ENCODE results near the gene KLRG1. TPM values are rescaled to one million over a fixed set of nuclear protein-coding genes. Genes with fewer than 3 reads are reported as not detected.

The KLRG1 gene
- total and polyA plus RNA-seq, 2 of the 8 experiments (the other 6 are each of a cell fraction or from before 2014, with no cell fraction given) = 7.9 to 12.8 TPM

GRCh38 chr12:8950221-8950527 is 39.2 kb upstream of the KLRG1 start:
- POLR2A ChIA-PET (ENCODE audit: partially characterized antibody) = interaction anchor here (0.7 to 11.5 kb wide), 13 partner anchors 8 to 269 kb away, joined by 3 to 311 read pairs (median 4); partner anchors contain the start of gene PHC1
- 3% methylated on average over 7 of the region's 7 CpGs; no CpG with 5 or more reads in 1 of the 2 experiments for WGBS, 2 experiments (ENCODE audit: extremely low coverage in 1 of 2, insufficient coverage in 1 of 2, insufficient read length in 1 of 2, insufficient replicate concordance in 2 of 2, low coverage in 1 of 2, low lambda C conversion rate in 2 of 2, missing lambda C conversion rate in 1 of 2)
- TF ChIP-seq ASH2L (IDR thresholded peaks at IDR 0.05; ENCODE audit: low read length) (no peak), TBP (IDR thresholded peaks at IDR 0.05; ENCODE audit: low read depth, low read length) (no peak), POU5F1 (IDR thresholded peaks at IDR 0.05; ENCODE audit: low read depth, low read length) (no peak), TCF12 (IDR thresholded peaks at IDR 0.05; ENCODE audit: low read depth, low read length) (no peak), CTCF (IDR thresholded peaks at IDR 0.05; ENCODE audit: control extremely low read depth in 1 of 3, insufficient read depth in 1 of 3, low read depth in 1 of 3, low read length in 3 of 3) (no peak), MAFK (IDR thresholded peaks at IDR 0.05; ENCODE audit: low read depth, low read length) (no peak), ATF2 (IDR thresholded peaks at IDR 0.05; ENCODE audit: low read length) (no peak), HDAC6 (IDR thresholded peaks at IDR 0.05; ENCODE audit: low read depth, low read length) (no peak), CEBPB (IDR thresholded peaks at IDR 0.05; ENCODE audit: low read depth, low read length) (no peak), POLR2A (IDR thresholded peaks at IDR 0.05; ENCODE audit: control extremely low read depth in 1 of 2, low read depth in 2 of 2, low read length in 2 of 2) (no peak)

More at GRCh38 chr12:8950221-8950527, 39.2 kb upstream of the KLRG1 start:
- peak overlapping the region; percentile 83 to 88 for H3K4me2 ChIP-seq (ENCODE audit: insufficient read depth in 1 of 2, low read depth in 2 of 2, low read length in 2 of 2)
- FAIRE-seq (peak; percentile 68), DNase-seq (ENCODE audit: low read depth in 1 of 2, low spot score in 2 of 2) (no peak)
- peak overlapping the region; percentile 61 to 93 (median 90) for H3K4me3 ChIP-seq (ENCODE audit: extremely low read depth in 1 of 4, insufficient read depth in 2 of 4, low read depth in 3 of 4, low read length in 4 of 4)
- no peaks in the 10 kb centered on the region for H3K27me3 ChIP-seq (replicated peaks in 1 of 4; ENCODE audit: control insufficient read depth in 3 of 4, extremely low read depth in 1 of 4, insufficient read depth in 3 of 4, low read length in 3 of 4)
- H4K91ac ChIP-seq (replicated peaks; ENCODE audit: insufficient read length, low read length) = no peak overlapping the region
- H2AFZ ChIP-seq (ENCODE audit: low read length) = peak overlapping the region; percentile 62
- no peak overlapping the region for H4K5ac ChIP-seq (ENCODE audit: insufficient read length, low read depth, low read length)
- H4K20me1 ChIP-seq (replicated peaks in 1 of 2; ENCODE audit: control insufficient read depth in 1 of 2, insufficient read depth in 2 of 2, low read length in 2 of 2) = peaks cover 2 to 6% of the 10 kb centered on the region in 2 experiments
- H2BK15ac ChIP-seq (ENCODE audit: low read length) = no peak overlapping the region
- H3K4ac ChIP-seq (replicated peaks; ENCODE audit: insufficient read length, low read depth, low read length) = no peak overlapping the region
- no peak overlapping the region for H2BK20ac ChIP-seq (ENCODE audit: low read length)
- H3K9me3 ChIP-seq (ENCODE audit: insufficient read depth in 2 of 2, low read depth in 1 of 2, low read length in 1 of 2) = no peaks in the 10 kb centered on the region
- no peak overlapping the region for H2BK120ac ChIP-seq (replicated peaks; ENCODE audit: low read depth, low read length)
- H3K9ac ChIP-seq (replicated peaks in 1 of 4; ENCODE audit: extremely low read depth in 1 of 4, low read depth in 3 of 4, low read length in 3 of 4) = peak overlapping the region in 3 of 4 experiments; percentile 68 to 96 (median 94); a peak in 6 of 7 replicates
- no peaks in the 10 kb centered on the region; a peak in 1 of 7 replicates for H3K4me1 ChIP-seq (replicated peaks in 1 of 4; ENCODE audit: control insufficient read depth in 3 of 4, insufficient read depth in 4 of 4, low read length in 3 of 4)
- peak overlapping the region; percentile 8 for H3K56ac ChIP-seq (replicated peaks; ENCODE audit: insufficient read length, low read depth, low read length)
- H3K23me2 ChIP-seq (ENCODE audit: low read depth, low read length) = no peaks in the 10 kb centered on the region
- peak overlapping the region; percentile 89; the same call in 1 of the 2 replicates for H2BK5ac ChIP-seq (ENCODE audit: low read depth, low read length)
- no peak overlapping the region; the same call in 1 of the 2 replicates for H3K18ac ChIP-seq (ENCODE audit: extremely low read depth, low read length)
- peaks cover 5 to 50% of the 10 kb centered on the region in 2 experiments for H3K79me2 ChIP-seq (ENCODE audit: control insufficient read depth in 1 of 2, insufficient read depth in 2 of 2, low read length in 2 of 2)
- no peak overlapping the region for H2BK12ac ChIP-seq (ENCODE audit: low read depth, low read length)
- peaks cover 12% of the 10 kb centered on the region for H3K79me1 ChIP-seq (ENCODE audit: low read depth, low read length)
- no peak overlapping the region for H3K23ac ChIP-seq (ENCODE audit: insufficient read length)
- no peak overlapping the region for H2AK5ac ChIP-seq (ENCODE audit: low read depth, low read length)
- no peak overlapping the region for H4K8ac ChIP-seq (ENCODE audit: extremely low read depth, insufficient read depth, low read length)
- H3K36me3 ChIP-seq (ENCODE audit: control insufficient read depth in 2 of 4, insufficient read depth in 4 of 4, low read length in 3 of 4) = peaks cover 4 to 7% (median 5%) of the 10 kb centered on the region in 4 experiments; a peak in 6 of 8 replicates
- H3K14ac ChIP-seq (ENCODE audit: insufficient read length) = no peak overlapping the region
- H3K27ac ChIP-seq (ENCODE audit: low read depth, low read length) = peak overlapping the region; percentile 97
- CTCF ChIA-PET (ENCODE audit: partially characterized antibody) = interaction anchor here (0.6 to 12.2 kb wide), 5 partner anchors 11 to 100 kb away, joined by 3 to 119 read pairs (median 4); no protein-coding TSS in a partner anchor

Data from H1 (cell line).